HG03521 (cell line): ENCODE data around the gene MED13L.
"Not testable (repeated sequence)": the region's sequence is repeated elsewhere in the genome, so short reads cannot be mapped to it uniquely, and the experiment has no call there.

Experiments used
- ATAC-seq: cut with Tn5 transposase; IDR thresholded peaks from one replicate; pipeline ENCODE4 v1.9.1; 2021; ENCODE audit warnings: mild to moderate bottlenecking, moderate library complexity; ENCODE audit not compliant: unreplicated experiment

The MED13L gene

DNA sequence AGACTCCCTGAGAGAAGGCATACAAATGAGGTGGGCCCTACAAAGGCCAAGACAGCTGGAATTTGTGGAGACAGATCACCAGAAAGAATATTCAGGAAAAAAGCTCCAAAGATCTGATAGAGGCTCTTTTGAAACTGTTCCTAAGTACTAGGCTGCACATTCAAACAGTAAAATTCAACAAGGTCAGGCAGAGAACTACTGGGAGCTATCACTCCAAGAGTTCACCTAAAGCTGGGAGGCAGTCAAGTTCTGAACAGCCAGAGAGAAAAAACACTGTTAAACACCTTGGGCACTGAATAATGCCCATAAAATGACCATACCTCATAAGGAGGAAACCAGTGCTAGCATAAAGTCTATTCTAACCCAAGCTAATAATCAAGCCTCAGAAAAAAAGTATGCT lies 28.6 kb downstream of the MED13L start:
- no peak for ATAC-seq

DNA sequence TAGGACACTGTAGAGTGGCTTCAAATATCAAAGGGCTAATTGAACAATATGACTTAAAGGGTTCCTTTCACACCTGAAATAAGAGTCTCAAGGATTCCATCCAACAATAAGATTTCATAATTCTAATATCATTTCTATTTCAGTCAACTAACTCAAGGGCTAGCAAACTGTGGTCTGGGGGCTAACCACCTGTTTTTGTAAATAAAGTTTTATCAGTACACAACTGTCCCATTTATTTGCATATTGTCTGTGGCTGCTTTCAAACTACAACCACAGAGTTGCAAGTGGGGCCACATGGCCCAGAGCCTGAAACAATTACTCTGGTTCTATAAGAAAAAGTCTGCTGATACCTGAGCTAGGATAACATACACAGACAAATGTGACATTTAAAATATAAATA lies 29.1 kb downstream of the MED13L start:
- no peak for ATAC-seq

DNA sequence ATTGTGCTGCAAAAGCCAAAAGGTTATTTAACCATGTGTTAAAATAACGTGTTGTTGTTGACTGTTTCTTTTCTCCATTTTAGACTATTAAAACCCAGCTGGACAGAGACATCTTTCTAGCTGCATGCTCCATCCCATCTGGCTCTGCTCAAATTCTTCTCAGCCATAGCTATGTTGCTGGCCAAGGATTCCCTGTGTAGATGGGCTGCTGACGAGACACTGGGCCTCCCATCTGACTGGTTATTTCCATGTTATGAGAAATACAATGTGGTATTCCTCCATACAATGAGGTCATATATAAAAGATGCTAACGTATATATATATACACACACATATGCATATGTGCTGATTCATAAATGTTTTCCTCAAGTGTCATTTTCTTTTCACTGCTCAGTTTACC lies 30.1 kb downstream of the MED13L start:
- ATAC-seq: no peak

DNA sequence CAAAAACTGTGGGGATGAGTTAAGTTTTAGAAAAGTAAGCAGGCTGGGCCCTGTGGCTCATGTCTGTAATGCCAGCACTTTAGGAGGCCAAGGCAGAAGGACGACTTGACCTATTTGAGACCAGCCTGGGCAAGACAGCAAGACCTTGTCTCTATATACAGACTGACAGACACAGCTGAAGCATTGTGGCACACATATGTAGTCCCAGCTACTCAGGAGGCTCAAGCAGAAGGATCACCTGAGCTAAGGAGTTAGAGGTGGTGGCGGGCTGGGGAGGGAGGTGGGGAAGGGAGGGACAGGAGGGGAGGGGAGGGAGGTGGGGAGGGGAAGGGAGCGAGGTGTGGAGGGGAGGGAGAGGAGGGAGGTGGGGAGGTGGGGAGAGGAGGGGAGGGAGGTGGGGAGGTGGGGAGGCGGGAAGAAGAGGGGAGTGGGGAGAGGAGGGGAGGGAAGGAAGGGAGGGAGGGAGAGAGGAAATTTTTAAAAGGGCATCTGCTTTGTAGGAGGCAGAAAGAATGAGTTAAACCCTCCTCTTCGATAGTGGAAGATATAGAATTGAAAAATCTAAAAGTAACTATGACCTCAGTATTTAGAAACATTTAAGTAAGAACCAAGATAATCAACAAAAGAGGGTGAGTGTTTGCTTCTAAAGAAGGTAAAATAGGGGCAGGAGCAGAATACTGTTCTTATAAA lies 30.9 kb downstream of the MED13L start:
- ATAC-seq: no peak

DNA sequence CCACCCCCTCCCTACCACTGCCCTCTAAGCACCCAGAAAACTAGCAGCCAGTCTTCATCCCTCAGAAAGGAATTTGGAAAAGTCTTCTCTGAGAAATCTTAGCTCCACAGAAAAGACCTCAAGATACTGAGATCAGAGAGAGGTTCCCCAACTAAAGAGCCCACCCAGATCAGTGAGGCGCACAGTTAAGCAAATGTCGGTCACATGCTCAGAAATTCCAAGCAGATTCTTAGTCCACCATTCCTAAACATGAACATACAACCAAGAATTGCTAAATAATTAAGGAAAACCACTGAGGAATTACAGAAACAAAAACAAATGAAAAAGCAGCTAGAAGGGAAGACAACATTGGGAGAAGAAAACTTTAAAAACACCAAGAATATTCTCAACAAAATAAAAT lies 32.3 kb downstream of the MED13L start:
- no peak for ATAC-seq

DNA sequence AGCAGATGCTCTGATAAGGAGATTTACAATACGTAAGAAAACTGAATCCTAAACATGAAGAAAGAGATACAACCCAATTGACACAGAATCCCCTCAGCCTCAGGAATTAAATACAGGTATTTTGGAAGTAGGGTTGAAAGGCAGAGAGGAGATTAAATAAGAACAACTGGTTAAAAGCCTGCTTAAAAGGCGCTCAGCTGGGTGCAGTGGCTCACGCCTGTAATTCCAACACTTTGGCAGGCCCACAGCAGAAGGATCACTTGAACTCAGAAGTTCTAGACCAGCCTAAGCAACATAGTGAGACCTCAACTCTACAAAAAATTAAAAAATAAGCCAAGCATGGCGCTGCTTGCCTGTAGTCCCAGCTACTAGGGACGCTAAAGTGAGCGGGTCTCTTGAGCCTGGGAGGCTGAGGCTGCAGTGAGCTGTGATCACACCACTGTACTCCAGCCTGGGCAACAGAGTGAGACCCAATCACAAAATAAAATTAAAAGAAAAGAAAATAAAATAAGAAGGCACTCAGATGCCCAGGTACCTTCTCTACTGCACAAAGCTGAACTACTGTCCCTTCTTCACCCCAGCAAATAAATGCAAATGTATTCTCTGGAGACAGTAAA lies 32.9 kb downstream of the MED13L start:
- ATAC-seq: no peak

DNA sequence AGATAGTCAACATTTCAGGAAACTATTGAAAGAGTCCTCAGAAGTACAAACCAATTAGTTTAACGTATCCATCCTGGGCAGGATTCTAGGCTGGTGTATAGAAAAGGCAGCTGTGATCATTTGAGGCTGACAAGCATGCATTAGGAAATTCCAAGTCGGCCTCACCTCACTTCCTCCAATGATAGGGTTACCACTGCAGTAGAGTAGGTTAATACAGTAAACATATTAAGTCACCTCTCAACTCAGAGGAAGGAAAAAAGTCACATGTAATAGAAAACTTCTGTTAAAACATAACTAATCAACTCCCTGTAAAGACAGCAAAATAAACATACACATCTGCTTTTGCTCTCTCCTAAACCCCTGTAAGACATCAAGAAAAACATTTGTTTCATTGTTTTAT lies 33.5 kb downstream of the MED13L start:
- no peak for ATAC-seq

GRCh38 chr12:116242740-116243139 lies 34.8 kb downstream of the MED13L start:
- ATAC-seq: no peak

- ATAC-seq: no peak
Measured at GRCh38 chr12:116241157-116241759, 36.2 kb downstream of the MED13L start.

- not testable (repeated sequence) for ATAC-seq
Measured at GRCh38 chr12:116238570-116239119, 38.8 kb downstream of the MED13L start.

DNA sequence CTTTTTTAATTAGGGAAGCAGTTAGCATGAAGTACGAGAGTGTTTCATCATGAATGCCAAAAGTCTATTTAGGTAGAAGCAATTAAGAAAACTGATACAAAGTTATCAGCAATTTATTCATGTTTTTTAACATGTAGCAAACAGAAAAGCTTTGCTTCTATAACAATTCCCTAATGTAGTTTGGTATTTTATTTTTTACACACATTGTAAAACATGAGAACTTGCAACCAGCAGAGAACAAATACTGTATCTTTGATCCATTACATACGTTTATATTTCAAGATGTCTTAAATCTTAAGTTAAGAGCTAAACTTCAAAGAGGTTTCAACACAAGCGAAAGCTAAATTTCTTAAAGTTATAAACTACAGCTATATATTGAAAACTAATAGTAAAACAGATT lies 39.3 kb downstream of the MED13L start:
- ATAC-seq: no peak

DNA sequence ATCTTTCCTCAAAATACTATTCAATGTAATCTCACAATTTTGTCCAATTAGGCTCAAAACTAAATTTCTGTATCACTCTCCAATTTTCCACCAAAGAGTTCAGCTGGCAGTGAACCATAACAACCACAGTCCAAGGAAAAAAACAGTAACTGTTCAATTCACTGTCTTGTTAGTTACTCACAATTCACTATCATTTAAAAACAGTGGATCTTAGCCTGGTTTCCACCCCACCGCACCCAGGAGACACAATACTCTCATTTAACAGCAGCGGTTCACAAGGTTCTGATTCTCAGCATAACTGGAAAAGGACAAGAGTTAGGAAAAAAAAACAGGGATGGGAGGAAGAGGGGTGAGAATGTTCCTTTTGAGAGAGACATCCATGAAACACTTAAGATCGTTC lies 40.5 kb downstream of the MED13L start:
- no peak for ATAC-seq

GRCh38 chr12:116236148-116236731 lies 41.3 kb downstream of the MED13L start:
- ATAC-seq: no peak

DNA sequence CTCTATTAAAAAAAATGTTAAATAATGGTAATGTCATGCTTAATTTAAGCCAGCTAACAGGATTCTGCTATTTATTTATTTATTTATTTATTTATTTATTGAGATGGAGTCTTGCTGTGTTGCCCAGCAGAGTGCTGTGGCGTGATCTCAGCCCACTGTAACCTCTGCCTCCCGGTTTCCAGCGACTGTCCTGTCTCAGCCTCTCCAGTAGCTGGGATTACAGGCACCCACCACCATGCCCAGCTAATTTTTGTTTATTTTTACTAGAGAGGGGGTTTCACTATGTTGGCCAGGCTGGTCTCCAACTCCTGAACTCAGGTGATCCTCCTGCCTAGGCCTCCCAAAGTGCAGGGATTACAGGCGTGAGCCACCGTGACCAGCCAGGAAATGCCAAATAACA lies 43.3 kb downstream of the MED13L start:
- not testable (repeated sequence) for ATAC-seq

DNA sequence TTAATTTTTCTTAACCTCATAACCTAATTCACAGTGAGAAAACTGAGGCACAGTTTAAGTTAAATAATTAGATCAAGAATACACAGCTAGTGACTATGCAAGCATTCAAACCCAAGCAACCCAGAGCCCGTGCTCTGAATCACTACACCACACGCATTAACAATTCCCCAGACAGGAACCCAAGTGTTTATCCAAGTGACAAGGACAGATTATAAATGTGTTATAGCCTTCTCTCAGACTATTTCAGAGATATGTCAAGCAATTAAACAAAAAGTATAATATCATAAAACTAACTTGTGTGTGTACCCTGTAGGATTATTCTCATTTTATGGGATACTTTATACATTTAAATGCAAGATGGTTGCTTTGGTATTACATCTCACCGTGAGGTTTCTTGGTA lies 43.8 kb downstream of the MED13L start:
- no peak for ATAC-seq

GRCh38 chr12:116227811-116228210 lies 49.7 kb downstream of the MED13L start:
- no peak for ATAC-seq

DNA sequence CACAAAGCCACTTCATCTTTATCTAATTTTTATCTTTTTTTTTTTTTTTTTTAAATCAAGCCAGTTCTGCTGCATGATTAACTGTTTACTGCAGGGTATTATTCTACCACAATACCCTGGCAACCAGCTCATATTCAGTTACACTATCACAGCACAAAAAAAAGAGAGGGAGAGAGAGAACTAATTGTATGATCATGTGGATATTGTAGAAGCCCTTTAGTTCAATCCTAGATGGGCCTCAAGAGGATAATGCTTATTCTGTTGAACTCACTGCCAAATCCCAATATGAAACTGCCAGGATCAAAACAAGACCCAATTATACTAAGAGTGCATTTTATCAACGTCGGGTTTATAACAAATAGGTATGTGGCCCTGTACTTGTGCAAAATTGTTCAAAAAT lies 51.5 kb downstream of the MED13L start:
- no peak for ATAC-seq

- ATAC-seq: no peak
Measured at GRCh38 chr12:116222358-116222757, 55.1 kb downstream of the MED13L start.

GRCh38 chr12:116220756-116221155 lies 56.7 kb downstream of the MED13L start:
- ATAC-seq: no peak

DNA sequence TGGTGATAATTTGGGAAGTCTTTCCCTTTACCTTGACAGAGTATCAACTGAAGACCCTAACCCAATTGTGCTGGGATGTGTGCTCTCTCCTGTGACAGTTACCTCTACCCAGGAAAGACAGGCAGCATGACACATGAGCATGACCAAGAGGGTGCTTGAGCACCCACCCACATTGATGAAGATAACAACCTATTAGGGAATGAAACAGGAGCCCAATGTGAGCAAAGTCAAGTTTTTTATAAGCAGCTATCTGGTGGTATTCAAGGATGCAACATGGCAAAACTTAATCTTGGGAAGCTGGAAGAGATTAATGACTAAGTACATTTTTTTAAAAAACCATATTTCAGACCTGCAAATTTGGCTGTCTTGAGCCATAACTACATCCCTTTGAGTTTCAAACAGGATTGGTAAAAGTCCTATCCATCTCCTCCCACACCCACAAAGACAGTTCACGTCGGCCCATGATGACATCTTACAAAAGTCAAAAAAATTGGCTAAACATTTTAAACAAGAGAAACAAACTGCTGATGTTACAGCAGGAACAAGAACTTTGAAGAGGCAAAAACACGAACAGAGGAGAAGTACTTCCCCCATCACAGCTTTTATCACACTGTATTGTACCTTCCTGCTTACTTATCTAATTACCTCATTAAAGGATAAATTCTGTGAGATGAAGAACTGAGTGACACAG lies 60.3 kb downstream of the MED13L start:
- no peak for ATAC-seq
